Measurements from ENCODE around the gene ELK4. TPM values are rescaled to one million over a fixed set of nuclear protein-coding genes. Genes with fewer than 3 reads are reported as not detected.

ELK4 gene, protein sequence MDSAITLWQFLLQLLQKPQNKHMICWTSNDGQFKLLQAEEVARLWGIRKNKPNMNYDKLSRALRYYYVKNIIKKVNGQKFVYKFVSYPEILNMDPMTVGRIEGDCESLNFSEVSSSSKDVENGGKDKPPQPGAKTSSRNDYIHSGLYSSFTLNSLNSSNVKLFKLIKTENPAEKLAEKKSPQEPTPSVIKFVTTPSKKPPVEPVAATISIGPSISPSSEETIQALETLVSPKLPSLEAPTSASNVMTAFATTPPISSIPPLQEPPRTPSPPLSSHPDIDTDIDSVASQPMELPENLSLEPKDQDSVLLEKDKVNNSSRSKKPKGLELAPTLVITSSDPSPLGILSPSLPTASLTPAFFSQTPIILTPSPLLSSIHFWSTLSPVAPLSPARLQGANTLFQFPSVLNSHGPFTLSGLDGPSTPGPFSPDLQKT
- total RNA-seq = 10 to 100 TPM; 16.3 to 69.5 (median 55.1) TPM
- polyA plus RNA-seq = 10 to 100 TPM in 1 of 2 donors, 1 to 10 TPM in 1; 5.8 to 14.0 TPM
- long read RNA-seq, donor 1, partial matches to known transcripts = 1 of 6 reads
- long read RNA-seq, donor 1, other reads (novel, unspliced or antisense) = 5 of 6 reads
- long read RNA-seq, donor 2, full-length matches to known transcripts = 9 of 19 reads
- long read RNA-seq, donor 2, partial matches to known transcripts = 10 of 19 reads
- long read RNA-seq, donor 2, other reads (novel, unspliced or antisense) = 0 of 19 reads
- long read RNA-seq, donor 3, partial matches to known transcripts = 0 of 4 reads
- long read RNA-seq, donor 3, other reads (novel, unspliced or antisense) = 4 of 4 reads

DNA sequence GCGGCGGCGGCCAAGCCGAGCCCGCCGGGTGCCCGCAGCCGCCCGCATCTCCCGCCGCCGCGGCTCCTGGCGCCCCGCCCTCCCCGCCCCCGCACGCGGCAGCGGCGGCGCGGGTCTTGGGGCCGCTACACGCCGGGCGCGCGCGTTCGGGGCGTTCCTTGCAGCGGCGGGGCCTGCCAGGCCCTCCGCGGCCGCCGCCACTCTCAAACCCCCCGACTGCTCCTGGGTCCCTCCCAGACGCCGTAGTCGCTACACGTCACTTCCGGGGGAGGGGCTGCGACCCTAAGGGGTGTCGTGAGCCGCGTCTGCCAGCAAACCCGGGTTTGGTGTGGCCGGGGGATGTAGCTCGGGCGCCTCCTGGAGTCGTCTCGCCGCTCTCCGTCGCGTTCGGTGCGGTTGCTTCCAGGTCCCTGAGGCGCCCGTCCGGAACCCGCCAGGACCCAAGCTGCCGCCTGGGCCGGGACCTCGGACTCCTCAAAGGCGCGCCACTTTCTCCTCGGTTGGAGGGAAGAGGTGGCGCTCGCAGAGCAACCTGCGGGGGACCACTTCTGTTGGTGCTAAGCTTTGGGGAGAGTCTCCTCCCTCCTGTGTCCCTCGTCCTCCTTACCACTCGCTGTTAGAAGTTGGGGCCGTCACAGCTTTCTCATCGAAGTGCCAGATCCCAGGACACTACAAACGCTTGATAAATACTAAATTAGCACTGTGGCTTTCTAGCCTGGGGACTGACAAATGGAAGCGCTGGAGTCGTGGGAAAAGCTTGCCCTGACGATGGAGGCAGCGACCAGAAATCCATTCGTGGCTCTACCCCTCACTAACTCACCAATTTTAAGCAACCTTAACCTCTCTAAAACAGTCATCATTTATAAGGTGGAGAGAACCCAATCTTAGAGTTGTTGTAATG lies at the start of gene ELK4:
TSS of gene ELK4 (minus strand) at position 244 of the 901 bp plus-strand sequence. CDS start 8,129 bp downstream, outside the sequence.
- peak; percentile 99 for DNase-seq
- no peaks in the 10 kb centered on the region for H3K27me3 ChIP-seq
- peak within 1 kb of the TSS; percentile 72 for H3K4me3 ChIP-seq
- no peaks in the 10 kb centered on the region for H3K36me3 ChIP-seq
- peaks cover 2% of the 10 kb centered on the region for H3K4me1 ChIP-seq (ENCODE audit: insufficient read depth)
- peak within 1 kb of the TSS; percentile 92 to 97 for H3K27ac ChIP-seq
- intact Hi-C loops (cut with DNase I) = loop anchor here in 2 of 4 donors (2.0 to 10.0 kb wide), 4 partner anchors 39 to 107 kb away; no protein-coding TSS in a partner anchor
- no peak for TF ChIP-seq EP300 (IDR thresholded peaks at IDR 0.05)
- TF ChIP-seq POLR2A (IDR thresholded peaks at IDR 0.05) = peak; percentile 95
- TF ChIP-seq, protein P1, sequence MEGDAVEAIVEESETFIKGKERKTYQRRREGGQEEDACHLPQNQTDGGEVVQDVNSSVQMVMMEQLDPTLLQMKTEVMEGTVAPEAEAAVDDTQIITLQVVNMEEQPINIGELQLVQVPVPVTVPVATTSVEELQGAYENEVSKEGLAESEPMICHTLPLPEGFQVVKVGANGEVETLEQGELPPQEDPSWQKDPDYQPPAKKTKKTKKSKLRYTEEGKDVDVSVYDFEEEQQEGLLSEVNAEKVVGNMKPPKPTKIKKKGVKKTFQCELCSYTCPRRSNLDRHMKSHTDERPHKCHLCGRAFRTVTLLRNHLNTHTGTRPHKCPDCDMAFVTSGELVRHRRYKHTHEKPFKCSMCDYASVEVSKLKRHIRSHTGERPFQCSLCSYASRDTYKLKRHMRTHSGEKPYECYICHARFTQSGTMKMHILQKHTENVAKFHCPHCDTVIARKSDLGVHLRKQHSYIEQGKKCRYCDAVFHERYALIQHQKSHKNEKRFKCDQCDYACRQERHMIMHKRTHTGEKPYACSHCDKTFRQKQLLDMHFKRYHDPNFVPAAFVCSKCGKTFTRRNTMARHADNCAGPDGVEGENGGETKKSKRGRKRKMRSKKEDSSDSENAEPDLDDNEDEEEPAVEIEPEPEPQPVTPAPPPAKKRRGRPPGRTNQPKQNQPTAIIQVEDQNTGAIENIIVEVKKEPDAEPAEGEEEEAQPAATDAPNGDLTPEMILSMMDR (IDR thresholded peaks at IDR 0.05) = peak in 2 of 3 donors; percentile 75 to 91
- no peaks in the 10 kb centered on the region for H3K9me3 ChIP-seq
- 0% methylated on average over 36 to 83 of the region's 83 CpGs for WGBS, 3 donors

DNA sequence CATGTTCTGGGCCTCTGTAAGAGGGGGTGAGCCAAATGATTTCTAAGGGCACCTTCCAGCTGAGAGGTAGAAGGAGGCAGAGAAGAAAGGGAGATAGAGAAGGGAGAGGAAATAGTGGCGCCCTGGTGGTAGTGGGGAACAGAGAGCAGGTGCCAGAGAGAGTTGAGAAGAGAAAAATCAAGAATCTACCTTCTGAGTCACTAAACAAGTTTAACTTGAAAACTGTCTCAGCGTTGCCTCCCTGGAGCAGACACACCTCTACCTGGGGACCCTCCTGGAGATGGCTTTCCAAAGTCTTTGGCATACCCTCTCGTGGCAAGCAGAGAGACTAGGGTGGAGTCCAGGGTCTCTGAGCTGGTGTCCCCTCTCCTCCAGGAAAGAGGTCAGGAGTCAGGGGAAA lies 49.6 kb upstream of the ELK4 start:
- Histone ChIP-seq H3K9me3 (no peaks in the 10 kb centered on the region), H3K4me3 (no peak overlapping the region), H3K27ac (peak overlapping the region in 1 of 2 donors; percentile 69), H3K4me1 (ENCODE audit: insufficient read depth) (peaks cover 15% of the 10 kb centered on the region), H3K27me3 (no peaks in the 10 kb centered on the region), H3K36me3 (no peaks in the 10 kb centered on the region)
- intact Hi-C loops (cut with DNase I) = no loop called here
- WGBS, 3 donors = 74 to 87% (median 87%) methylated on average over 3 of the region's 3 CpGs
- TF ChIP-seq POLR2A (IDR thresholded peaks at IDR 0.05) = no peak
- TF ChIP-seq, protein P1 (IDR thresholded peaks at IDR 0.05) = no peak
- TF ChIP-seq EP300 (IDR thresholded peaks at IDR 0.05) = no peak
- DNase-seq = no peak

DNA sequence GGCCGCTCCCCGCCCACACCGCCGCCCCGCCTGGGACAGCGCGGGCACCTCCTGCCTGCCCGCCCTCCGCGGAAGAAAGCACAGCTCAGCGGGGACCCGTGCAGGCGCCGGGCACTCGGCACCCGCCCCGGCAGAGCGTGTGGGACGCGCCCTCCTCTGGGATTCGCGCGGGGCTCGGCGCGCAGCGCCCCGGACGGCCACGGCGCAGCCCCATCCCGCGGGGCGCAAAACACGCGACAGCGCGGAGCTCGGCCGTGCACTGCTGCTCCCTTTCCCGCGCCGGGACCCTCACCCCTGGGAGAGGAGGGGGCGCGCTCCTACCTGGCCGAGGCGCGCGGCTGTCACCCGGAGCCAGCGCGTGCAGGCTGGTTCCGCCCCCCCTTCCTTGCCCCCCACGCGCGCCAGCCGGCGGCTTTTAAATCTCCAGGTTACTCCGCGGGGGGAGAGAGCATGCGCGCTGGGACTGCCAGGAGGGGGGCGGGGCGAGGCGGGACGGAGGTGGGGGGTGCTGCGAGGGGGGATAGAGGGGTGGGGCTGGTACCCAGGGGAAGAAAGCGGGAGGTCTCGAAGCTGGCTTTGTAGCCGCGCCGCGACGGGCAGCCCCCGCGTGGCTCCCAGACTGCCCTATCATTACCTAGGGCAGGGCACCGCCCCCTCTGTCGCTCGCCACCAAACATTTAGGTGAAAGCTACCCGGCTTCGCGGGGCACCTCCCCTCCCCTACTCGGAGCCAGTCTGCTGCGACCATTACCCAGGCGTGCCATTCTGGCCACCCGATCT lies 48.5 kb upstream of the ELK4 start, which contains the start of gene SLC45A3:
TSS of gene SLC45A3 (minus strand) at position 437 of the 779 bp plus-strand sequence. CDS start 15,853 bp downstream, outside the sequence.
- H3K36me3 ChIP-seq = no peaks in the 10 kb centered on the region
- intact Hi-C loops (cut with DNase I) = no loop called here
- 1% methylated on average over 50 to 86 of the region's 86 CpGs for WGBS, 3 donors
- TF ChIP-seq, protein P1 (IDR thresholded peaks at IDR 0.05) = no peak
- TF ChIP-seq POLR2A (IDR thresholded peaks at IDR 0.05) = no peak
- no peak for TF ChIP-seq EP300 (IDR thresholded peaks at IDR 0.05)
- no peaks in the 10 kb centered on the region for H3K27me3 ChIP-seq
- H3K4me3 ChIP-seq = peak within 1 kb of the TSS; percentile 41
- peaks cover 16% of the 10 kb centered on the region for H3K4me1 ChIP-seq (ENCODE audit: insufficient read depth)
- H3K27ac ChIP-seq = peak within 1 kb of the TSS; percentile 41 to 69
- no peaks in the 10 kb centered on the region for H3K9me3 ChIP-seq
- DNase-seq = peak; percentile 51 to 78 (median 67)

Measured in ovary (tissue), 10 donors.